Epithelial cell of prostate (primary cell): ENCODE results near the gene ZNF775.
"Not testable (repeated sequence)": the region's sequence is repeated elsewhere in the genome, so short reads cannot be mapped to it uniquely, and the experiment has no call there.

ENCODE experiments used
- DNase-seq: peaks from one replicate; pipeline ENCODE4 v3.0.0-alpha.2; 2011; ENCODE audit warnings: low read depth, low spot score
- H3K27ac ChIP-seq: fragments of 450-650 bp; 2 replicates; pipeline ENCODE4 v1.5.1; 2017; ENCODE audit warnings: mild to moderate bottlenecking

The ZNF775 gene

DNA sequence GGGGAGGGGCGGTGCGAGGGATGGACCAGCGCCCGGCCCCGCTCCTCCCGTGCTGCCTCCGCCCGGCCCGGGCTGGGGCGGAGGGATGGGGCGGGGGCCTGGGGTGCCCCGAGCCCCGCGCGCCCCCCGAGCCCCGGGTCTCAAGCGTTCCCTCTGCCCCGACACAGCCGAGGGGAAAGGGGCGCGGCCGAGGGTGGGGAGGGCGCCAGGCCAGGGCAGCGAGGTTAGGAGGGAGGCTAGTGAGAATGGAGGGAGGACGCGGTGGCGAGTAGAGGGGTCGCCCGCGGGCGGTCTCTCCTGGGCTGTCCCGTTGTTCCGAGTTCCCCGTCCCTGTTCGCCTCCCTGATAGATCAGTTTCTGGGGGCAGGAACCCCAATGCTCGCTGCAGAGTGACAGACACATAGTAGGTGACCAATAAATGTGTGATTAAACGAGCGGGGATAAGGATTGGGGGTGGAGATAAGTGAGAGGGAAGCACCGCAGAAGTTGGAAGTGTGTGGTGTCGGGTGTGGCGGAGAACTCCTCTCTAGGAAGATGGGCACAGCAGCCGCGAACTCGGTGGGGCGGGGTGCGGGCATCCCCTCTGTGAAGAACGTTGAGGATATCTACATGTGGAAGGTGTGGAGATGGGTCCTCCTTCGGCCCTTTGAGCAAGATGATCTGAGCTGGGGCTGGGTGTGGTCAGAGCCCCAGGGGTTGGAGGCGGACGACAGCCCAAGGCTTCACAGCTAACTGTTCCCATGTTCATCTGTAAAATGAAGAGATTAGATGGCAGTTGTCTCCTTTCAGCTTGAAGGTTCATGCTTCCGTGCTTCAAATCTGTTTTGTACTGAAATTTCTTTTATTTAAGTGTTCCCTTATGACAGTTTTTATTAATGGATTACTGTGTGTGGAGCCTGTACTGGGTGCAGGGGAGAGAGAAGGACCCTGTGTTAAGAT lies 580 bp downstream of the ZNF775 start:
- DNase-seq: no peak
- peak overlapping the region; percentile 26 for H3K27ac ChIP-seq

- H3K27ac ChIP-seq: no peak overlapping the region
- no peak for DNase-seq
Observed at GRCh38 chr7:150380463-150380862, 1.3 kb downstream of the ZNF775 start.

DNA sequence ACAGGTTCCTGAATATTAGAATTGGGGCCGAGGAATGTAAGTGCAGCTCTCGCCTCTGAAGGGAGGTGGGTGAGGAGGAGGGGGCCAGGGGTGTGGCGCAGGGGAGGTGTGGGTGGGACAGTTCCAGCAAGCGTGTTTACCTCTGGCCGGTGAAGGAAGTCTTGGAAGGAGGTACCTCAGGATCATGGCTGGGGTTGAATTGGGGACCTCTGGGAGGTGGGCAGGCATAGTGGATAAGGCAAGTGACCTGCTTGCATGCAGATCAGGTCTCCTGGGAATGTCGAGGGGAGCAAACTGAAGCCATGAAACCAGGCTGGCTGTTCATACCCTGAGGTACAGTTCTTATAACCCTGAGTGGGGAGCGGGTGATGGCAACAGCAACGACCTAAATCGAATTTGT lies 2.0 kb downstream of the ZNF775 start:
- H3K27ac ChIP-seq: no peak overlapping the region
- no peak for DNase-seq

- H3K27ac ChIP-seq: no peak overlapping the region
- DNase-seq: no peak
Observed at GRCh38 chr7:150381785-150382122, 2.6 kb downstream of the ZNF775 start.

- DNase-seq: no peak
Observed at GRCh38 chr7:150382123-150382843, 3.2 kb downstream of the ZNF775 start.

GRCh38 chr7:150382844-150383225 lies 3.7 kb downstream of the ZNF775 start:
- no peak for DNase-seq
- H3K27ac ChIP-seq: no peak overlapping the region

More at GRCh38 chr7:150382123-150382843, 3.2 kb downstream of the ZNF775 start:
- H3K27ac ChIP-seq: no peak overlapping the region

GRCh38 chr7:150383710-150384397 lies 4.7 kb downstream of the ZNF775 start:
- H3K27ac ChIP-seq: no peak overlapping the region
- no peak for DNase-seq

GRCh38 chr7:150384406-150385301 lies 5.5 kb downstream of the ZNF775 start:
- no peak for DNase-seq
- H3K27ac ChIP-seq: no peak overlapping the region

DNA sequence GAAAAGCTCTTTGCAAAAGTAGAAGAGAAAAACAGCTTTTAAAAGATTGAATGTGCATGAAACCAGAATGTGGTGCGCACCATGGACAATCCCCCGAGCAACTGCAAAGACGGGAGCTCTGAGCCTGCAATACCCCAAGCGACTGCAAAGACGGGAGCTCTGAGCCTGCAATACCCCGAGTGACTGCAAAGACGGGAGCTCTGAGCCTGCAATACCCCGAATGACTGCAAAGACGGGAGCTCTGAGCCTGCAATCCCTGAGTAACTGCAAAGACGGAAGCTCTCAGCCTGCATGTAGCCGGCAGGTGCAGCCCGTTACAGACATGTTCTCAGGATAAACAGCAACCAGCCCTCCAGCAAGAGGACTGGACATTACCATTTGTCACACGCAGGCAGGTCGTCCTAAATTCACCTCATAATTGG lies 6.2 kb downstream of the ZNF775 start:
- no peak for DNase-seq
- no peak overlapping the region for H3K27ac ChIP-seq

GRCh38 chr7:150385884-150386283 lies 6.8 kb downstream of the ZNF775 start:
- not testable (repeated sequence) for DNase-seq, H3K27ac ChIP-seq

- DNase-seq: no peak
- no peak overlapping the region for H3K27ac ChIP-seq
Observed at GRCh38 chr7:150388306-150388705, 9.2 kb downstream of the ZNF775 start.

DNA sequence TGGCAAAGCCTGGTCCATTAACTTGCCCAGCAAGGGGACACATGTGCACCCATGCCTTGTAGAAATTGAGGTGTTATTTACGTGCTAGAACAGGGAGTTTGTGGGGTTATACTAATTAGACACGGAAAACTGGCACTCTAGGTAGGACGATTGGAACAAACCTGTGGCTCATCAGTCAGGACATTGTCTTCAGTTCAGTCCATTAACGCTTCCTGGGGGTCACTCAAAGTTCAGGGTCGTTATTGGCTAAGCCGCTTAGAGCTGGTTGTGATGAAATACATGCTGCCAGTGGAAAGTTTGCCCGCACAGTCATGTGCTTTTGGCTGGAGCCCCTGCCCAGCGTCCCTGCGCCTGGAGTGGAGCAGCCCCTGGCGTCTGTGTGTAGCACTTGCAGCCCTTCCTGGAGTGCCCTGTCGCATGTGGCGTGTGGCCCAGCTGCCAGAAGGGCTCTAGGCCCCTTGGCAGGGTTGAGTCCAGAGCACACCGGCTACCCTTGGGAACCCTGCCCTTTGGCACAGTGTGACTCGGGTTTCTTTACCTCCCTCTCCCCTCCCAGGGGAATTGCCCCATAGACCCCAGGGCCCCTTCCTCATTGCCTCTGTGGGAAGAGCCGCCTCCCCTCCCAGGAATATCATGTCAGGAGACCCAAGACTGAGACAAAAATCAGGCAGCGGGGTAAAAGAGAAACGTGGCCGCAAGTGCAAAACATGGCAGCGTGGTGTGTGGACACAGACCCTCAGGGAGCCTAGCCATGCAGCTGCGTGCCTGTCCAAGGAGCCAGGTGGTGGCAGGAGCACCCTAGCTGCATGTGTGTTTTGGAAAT lies 9.8 kb downstream of the ZNF775 start:
- H3K27ac ChIP-seq: no peak overlapping the region
- DNase-seq: no peak

GRCh38 chr7:150389532-150389816 lies 10.3 kb downstream of the ZNF775 start:
- no peak overlapping the region for H3K27ac ChIP-seq

DNA sequence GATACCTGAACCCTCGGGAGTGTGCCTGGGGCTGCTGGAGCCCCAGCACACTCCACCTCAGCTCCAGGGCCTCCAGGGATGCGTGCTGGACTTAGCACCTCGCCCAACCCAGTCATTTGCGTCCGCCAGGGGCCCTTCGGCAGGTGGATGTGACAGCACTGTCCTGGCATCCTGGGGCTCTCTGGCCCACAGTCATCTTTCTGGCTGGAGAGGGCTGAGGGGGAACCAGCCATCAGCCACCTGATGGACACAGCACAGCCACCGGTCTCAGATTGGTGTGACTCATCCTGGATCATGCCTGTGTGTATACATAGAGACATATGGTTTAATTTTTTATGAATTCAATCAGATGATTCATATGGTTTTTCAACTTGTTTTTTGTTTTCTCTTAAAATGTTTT lies 11.1 kb downstream of the ZNF775 start:
- no peak overlapping the region for H3K27ac ChIP-seq
- no peak for DNase-seq

More at GRCh38 chr7:150389532-150389816, 10.3 kb downstream of the ZNF775 start:
- DNase-seq: no peak

- H3K27ac ChIP-seq: no peak overlapping the region
- no peak for DNase-seq
Observed at GRCh38 chr7:150393325-150393724, 14.2 kb downstream of the ZNF775 start.

- no peak overlapping the region for H3K27ac ChIP-seq
- DNase-seq: no peak
Observed at GRCh38 chr7:150396426-150396825, 17.3 kb downstream of the ZNF775 start.

GRCh38 chr7:150396851-150397260 lies 17.7 kb downstream of the ZNF775 start:
- DNase-seq: no peak

GRCh38 chr7:150397346-150398107 lies 18.4 kb downstream of the ZNF775 start:
- no peak overlapping the region for H3K27ac ChIP-seq
- DNase-seq: no peak

More at GRCh38 chr7:150396851-150397260, 17.7 kb downstream of the ZNF775 start:
- no peak overlapping the region for H3K27ac ChIP-seq
